Loucy (cell line): Measurements from ENCODE around the gene FOXP1.
A peak's percentile ranks its signal among the peaks of the same experiment; 100 is the strongest.

Source experiments
- H2AFZ ChIP-seq: fragments of 200-600 bp; sonication (generic); 2 replicates; pipeline ENCODE4 v1.6.0; 2016; ENCODE audit warnings: antibody characterized with exemption, mild to moderate bottlenecking, low read length, moderate library complexity
- H3F3A ChIP-seq: fragments of 200-600 bp; 2 replicates; pipeline ENCODE4 v1.6.0; 2016; ENCODE audit warnings: antibody characterized with exemption, low read depth, mild to moderate bottlenecking
- H3K27me3 ChIP-seq: fragments of 200-600 bp; sonication (generic); 2 replicates; pipeline ENCODE4 v1.6.1; 2014; ENCODE audit warnings: low read length, mild to moderate bottlenecking; ENCODE audit not compliant: insufficient read depth, poor library complexity, severe bottlenecking
- H3K36me3 ChIP-seq: fragments of 200-600 bp; sonication (generic); 2 replicates; pipeline ENCODE4 v1.6.1; 2016; ENCODE audit warnings: low read length; ENCODE audit not compliant: insufficient read depth
- H3K4me1 ChIP-seq: fragments of 200-600 bp; sonication (generic); 2 replicates; pipeline ENCODE4 v1.5.1; 2014; ENCODE audit warnings: low read length, mild to moderate bottlenecking; ENCODE audit not compliant: insufficient read depth, poor library complexity, severe bottlenecking
- H3K4me2 ChIP-seq: fragments of 200-600 bp; sonication (generic); 2 replicates; pipeline ENCODE4 v1.6.0; 2014; ENCODE audit warnings: antibody characterized with exemption, low read length, low read depth, mild to moderate bottlenecking; ENCODE audit not compliant: poor library complexity, severe bottlenecking
- H3K4me3 ChIP-seq: fragments of 200-600 bp; sonication (generic); 2 replicates; pipeline ENCODE4 v1.5.1; 2014; ENCODE audit warnings: low read length, mild to moderate bottlenecking, mixed read lengths; ENCODE audit not compliant: poor library complexity, severe bottlenecking
- H3K79me2 ChIP-seq: fragments of 200-600 bp; sonication (generic); 2 replicates; pipeline ENCODE4 v1.6.1; 2014; ENCODE audit warnings: low read length; ENCODE audit not compliant: insufficient read depth
- H3K9ac ChIP-seq: fragments of 200-600 bp; sonication (generic); 2 replicates; pipeline ENCODE4 v1.6.0; 2014; ENCODE audit warnings: mild to moderate bottlenecking, low read depth, low read length, moderate library complexity; ENCODE audit not compliant: poor library complexity, severe bottlenecking
- H3K9me2 ChIP-seq: fragments of 200-600 bp; sonication (generic); replicated peaks from 2 replicates; pipeline ENCODE4 v1.6.1; 2016; ENCODE audit warnings: low read depth, low read length, mixed read lengths
- H3K9me3 ChIP-seq: fragments of 200-600 bp; sonication (generic); 2 replicates; pipeline ENCODE4 v1.6.1; 2014; ENCODE audit warnings: mild to moderate bottlenecking, antibody characterized with exemption, low read length, low read depth; ENCODE audit not compliant: insufficient read depth
- H4K20me1 ChIP-seq: fragments of 200-600 bp; sonication (generic); 2 replicates; pipeline ENCODE4 v1.6.0; 2014; ENCODE audit warnings: antibody characterized with exemption, low read length, mild to moderate bottlenecking; ENCODE audit not compliant: insufficient read depth, poor library complexity, severe bottlenecking
- CTCF ChIP-seq: fragments of 200-600 bp; sonication (generic); conservative IDR thresholded peaks from 2 replicates; pipeline ENCODE4 v1.5.1; 2014; ENCODE audit warnings: mild to moderate bottlenecking, antibody characterized with exemption, low read length
- EZH2phosphoT487 ChIP-seq: fragments of 200-600 bp; IDR thresholded peaks from 2 replicates; pipeline ENCODE4 v1.6.1; 2018; ENCODE audit warnings: antibody characterized with exemption, mild to moderate bottlenecking, moderate library complexity, borderline replicate concordance

The FOXP1 gene

GRCh38 chr3:71133865-71134264, 449.7 kb downstream of the FOXP1 start:
- Histone ChIP-seq H3K79me2 (peaks cover 13% of the 10 kb centered on the region), H3K4me3 (no peak overlapping the region), H2AFZ (no peak overlapping the region), H3F3A (0 out of 2 replicates have a peak, but pooled peaks cover 4% of the 10 kb centered on the region), H4K20me1 (no peaks in the 10 kb centered on the region), H3K4me1 (peaks cover 54% of the 10 kb centered on the region), H3K9ac (no peak overlapping the region), H3K9me2 (no peaks in the 10 kb centered on the region), H3K27me3 (no peaks in the 10 kb centered on the region), H3K4me2 (no peak overlapping the region), H3K9me3 (no peaks in the 10 kb centered on the region), H3K36me3 (no peaks in the 10 kb centered on the region)
- TF ChIP-seq EZH2phosphoT487 (no peak), CTCF (no peak)

GRCh38 chr3:71132995-71133730, 450.4 kb downstream of the FOXP1 start:
- no peak overlapping the region for H3K4me2 ChIP-seq
- H3K79me2 ChIP-seq, result peaks cover 20% of the 10 kb centered on the region
- H3K9me2 ChIP-seq, result no peaks in the 10 kb centered on the region
- H3K4me3 ChIP-seq, result no peak overlapping the region
- TF ChIP-seq CTCF (no peak), EZH2phosphoT487 (no peak)
- no peaks in the 10 kb centered on the region for H3K36me3 ChIP-seq
- H3K9ac ChIP-seq, result no peak overlapping the region
- peaks cover 61% of the 10 kb centered on the region for H3K4me1 ChIP-seq
- no peaks in the 10 kb centered on the region for H3K9me3 ChIP-seq
- no peaks in the 10 kb centered on the region for H3K27me3 ChIP-seq
- no peak overlapping the region for H2AFZ ChIP-seq
- H3F3A ChIP-seq, result 0 out of 2 replicates have a peak, but pooled peaks cover 4% of the 10 kb centered on the region
- peaks cover 3% of the 10 kb centered on the region for H4K20me1 ChIP-seq

- Histone ChIP-seq H3K4me3 (no peak overlapping the region), H3K4me2 (peak overlapping the region; percentile 77), H3K9ac (peak overlapping the region; percentile 75), H3K4me1 (peaks cover 74% of the 10 kb centered on the region), H3K36me3 (no peaks in the 10 kb centered on the region), H3K9me3 (no peaks in the 10 kb centered on the region), H3K9me2 (no peaks in the 10 kb centered on the region), H3K79me2 (peaks cover 27% of the 10 kb centered on the region), H2AFZ (no peak overlapping the region), H4K20me1 (peaks cover 3% of the 10 kb centered on the region), H3K27me3 (no peaks in the 10 kb centered on the region), H3F3A (0 out of 2 replicates have a peak, but pooled peaks cover 4% of the 10 kb centered on the region)
- TF ChIP-seq EZH2phosphoT487 (no peak), CTCF (no peak)
Observed at GRCh38 chr3:71131375-71132314, 451.9 kb downstream of the FOXP1 start.
